Kidney epithelial cell (primary cell): ENCODE data around the gene IFIT2. TPM values are rescaled to one million over a fixed set of nuclear protein-coding genes. Genes with fewer than 3 reads are reported as not detected.
"Not testable (repeated sequence)": the region's sequence is repeated elsewhere in the genome, so short reads cannot be mapped to it uniquely, and the experiment has no call there.

ENCODE experiments used
- DNase-seq: peaks from one replicate; pipeline ENCODE4 v3.0.0-alpha.2; 2010; ENCODE audit warnings: low read depth
- H3K27me3 ChIP-seq: 2 replicates; pipeline ENCODE4 v1.6.0; 2011; ENCODE audit warnings: low read length; ENCODE audit not compliant: control insufficient read depth, insufficient read depth
- H3K36me3 ChIP-seq: 2 replicates; pipeline ENCODE4 v1.5.1; 2011; ENCODE audit warnings: low read length; ENCODE audit not compliant: control insufficient read depth, insufficient read depth
- H3K4me3 ChIP-seq: 2 replicates; pipeline ENCODE4 v1.5.1; 2011; ENCODE audit warnings: low read depth, mild to moderate bottlenecking, control low read depth, low read length
- CTCF ChIP-seq: IDR thresholded peaks from 2 replicates; pipeline ENCODE4 v1.5.1; 2011; ENCODE audit warnings: mild to moderate bottlenecking, moderate library complexity, low read length, control low read depth, inconsistent platforms; ENCODE audit not compliant: insufficient read depth, poor library complexity, severe bottlenecking
- total RNA-seq: library from RNA; depleted of rRNA; stranded (reverse); fragments of >200 nt; gene quantifications from 2 replicates; pipeline ENCODE4 v1.2.3, GENCODE V29; 2015

Gene IFIT2
- total RNA-seq = 9.2 and 9.4 TPM in 2 replicates

- no peak for TF ChIP-seq CTCF
- Histone ChIP-seq H3K36me3 (no peaks in the 10 kb centered on the region), H3K4me3 (peak within 1 kb of the TSS; percentile 26), H3K27me3 (no peaks in the 10 kb centered on the region)
- no peak for DNase-seq
Observed at GRCh38 chr10:89301721-89302445, at the start of gene IFIT2. IFIT2 (plus strand) TSS chr10:89302046; CDS start chr10:89302124, 78 bp downstream.

GRCh38 chr10:89252225-89252585 is 49.6 kb upstream of the IFIT2 start:
- no peak for DNase-seq
- Histone ChIP-seq H3K4me3 (no peak overlapping the region), H3K27me3 (no peaks in the 10 kb centered on the region), H3K36me3 (no peaks in the 10 kb centered on the region)
- TF ChIP-seq CTCF = no peak

GRCh38 chr10:89255091-89255579 is 46.7 kb upstream of the IFIT2 start:
- not testable (repeated sequence) for H3K36me3 ChIP-seq, H3K4me3 ChIP-seq, DNase-seq, H3K27me3 ChIP-seq

GRCh38 chr10:89255793-89256192 is 46.1 kb upstream of the IFIT2 start:
- TF ChIP-seq CTCF = no peak
- DNase-seq = no peak
- H3K4me3 ChIP-seq = no peak overlapping the region
- H3K36me3 ChIP-seq = no peaks in the 10 kb centered on the region
- no peaks in the 10 kb centered on the region for H3K27me3 ChIP-seq

- no peak for DNase-seq
- Histone ChIP-seq H3K36me3 (no peaks in the 10 kb centered on the region), H3K4me3 (no peak overlapping the region), H3K27me3 (no peaks in the 10 kb centered on the region)
- TF ChIP-seq CTCF = no peak
Observed at GRCh38 chr10:89256340-89256739, 45.5 kb upstream of the IFIT2 start.

- DNase-seq = no peak
- Histone ChIP-seq H3K27me3 (no peaks in the 10 kb centered on the region), H3K4me3 (no peak overlapping the region), H3K36me3 (no peaks in the 10 kb centered on the region)
- no peak for TF ChIP-seq CTCF
Observed at GRCh38 chr10:89256962-89257361, 44.9 kb upstream of the IFIT2 start.
